Smooth muscle cell of the brain vasculature (primary cell): ENCODE results near the gene PSD2.

Experiments used
- DNase-seq: peaks from one replicate; pipeline ENCODE4 v3.0.0-alpha.2; 2012; ENCODE audit warnings: low read depth, low spot score

The PSD2 gene

GRCh38 chr5:139763280-139763929 lies 32.2 kb upstream of the PSD2 start:
- DNase-seq = no peak

GRCh38 chr5:139763930-139764791 lies 31.4 kb upstream of the PSD2 start:
- DNase-seq = no peak

- no peak for DNase-seq
These were observed 30.7 kb upstream of the PSD2 start for GRCh38 chr5:139764886-139765408.

DNA sequence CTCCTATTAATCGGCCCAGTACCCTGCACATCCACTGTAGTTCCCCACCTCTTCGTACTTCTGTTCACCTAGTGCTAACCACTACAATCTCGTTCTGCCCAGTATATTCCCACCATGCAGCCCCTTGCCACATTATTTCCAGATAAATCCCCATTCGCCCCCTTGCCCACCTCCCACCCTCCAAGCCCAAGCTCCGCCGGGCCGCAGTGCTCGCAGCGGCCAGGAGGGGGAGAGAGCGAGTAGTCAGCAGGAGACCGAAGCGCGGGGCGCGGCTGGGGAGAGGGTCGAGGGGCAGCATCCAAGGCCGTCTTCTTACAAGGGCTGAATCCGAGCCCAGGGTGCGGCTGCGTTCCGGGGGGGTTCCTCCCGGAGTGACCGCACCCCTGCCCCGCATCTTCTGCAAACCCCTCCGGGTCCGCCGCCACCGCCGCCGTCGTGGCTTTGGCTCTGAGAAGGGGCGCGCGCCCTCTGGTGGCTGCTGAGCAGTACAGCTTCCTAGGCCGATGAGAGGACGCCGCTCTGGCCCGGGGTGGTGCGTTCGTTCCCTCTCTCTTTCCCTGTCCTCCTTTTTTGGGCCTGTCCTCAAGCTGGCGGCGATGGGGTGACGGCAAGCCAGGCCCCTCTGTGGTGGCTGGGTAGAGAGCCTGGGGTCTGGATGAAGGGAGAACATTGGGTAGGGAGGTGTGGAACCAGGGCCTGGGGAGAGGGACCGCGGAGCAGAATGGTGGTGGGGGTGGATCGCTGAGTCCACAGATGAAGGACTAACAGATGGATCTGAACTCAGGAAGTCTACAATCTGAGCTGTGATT lies 30.0 kb upstream of the PSD2 start:
- peak; percentile 47 for DNase-seq

DNA sequence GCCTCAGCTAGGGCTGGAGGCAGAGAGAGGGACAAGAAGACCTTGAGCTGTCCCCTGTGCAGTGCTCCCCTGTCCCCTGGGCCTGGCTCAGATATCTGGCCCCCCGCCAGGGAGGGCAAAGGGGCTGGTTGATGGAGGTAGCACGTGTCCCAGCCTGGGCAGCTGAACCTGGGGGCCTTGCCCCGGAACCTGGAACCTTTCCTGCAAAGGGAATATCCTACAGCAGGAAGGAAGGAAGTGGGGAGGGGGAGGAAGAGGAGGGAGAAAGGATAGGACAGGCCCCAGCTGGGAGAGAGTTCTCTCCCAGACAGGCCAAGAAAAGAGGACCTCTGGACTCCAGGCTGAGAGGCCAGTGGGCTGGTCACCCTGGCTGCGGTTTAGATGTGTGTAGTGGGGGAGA lies 27.6 kb upstream of the PSD2 start:
- DNase-seq = no peak

GRCh38 chr5:139768807-139769465 lies 26.7 kb upstream of the PSD2 start:
- no peak for DNase-seq

DNA sequence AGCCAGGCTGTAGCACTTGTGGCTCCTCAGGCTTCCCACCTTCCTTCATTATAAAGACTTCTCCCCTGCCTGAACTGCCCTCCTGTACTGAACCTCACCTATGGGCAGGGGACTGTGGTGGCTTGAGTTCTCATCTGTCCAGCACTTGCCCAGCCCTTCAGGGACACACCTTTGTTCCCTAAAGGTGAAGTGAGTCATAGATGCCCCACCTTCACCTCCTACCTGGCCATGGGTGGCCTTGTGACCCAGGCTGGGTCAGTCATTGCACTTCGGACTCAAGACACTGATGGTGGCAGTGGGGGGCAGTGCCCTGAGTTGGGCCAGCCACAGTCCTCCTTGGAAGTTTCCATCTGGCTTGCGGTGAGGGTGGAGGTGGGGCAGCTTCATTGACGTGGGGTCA lies 26.1 kb upstream of the PSD2 start:
- DNase-seq = no peak

- DNase-seq = no peak
These were observed 24.9 kb upstream of the PSD2 start for GRCh38 chr5:139770722-139771121.

GRCh38 chr5:139772089-139772791 lies 23.4 kb upstream of the PSD2 start:
- no peak for DNase-seq

- no peak for DNase-seq
These were observed 22.5 kb upstream of the PSD2 start for GRCh38 chr5:139772927-139773690.

DNA sequence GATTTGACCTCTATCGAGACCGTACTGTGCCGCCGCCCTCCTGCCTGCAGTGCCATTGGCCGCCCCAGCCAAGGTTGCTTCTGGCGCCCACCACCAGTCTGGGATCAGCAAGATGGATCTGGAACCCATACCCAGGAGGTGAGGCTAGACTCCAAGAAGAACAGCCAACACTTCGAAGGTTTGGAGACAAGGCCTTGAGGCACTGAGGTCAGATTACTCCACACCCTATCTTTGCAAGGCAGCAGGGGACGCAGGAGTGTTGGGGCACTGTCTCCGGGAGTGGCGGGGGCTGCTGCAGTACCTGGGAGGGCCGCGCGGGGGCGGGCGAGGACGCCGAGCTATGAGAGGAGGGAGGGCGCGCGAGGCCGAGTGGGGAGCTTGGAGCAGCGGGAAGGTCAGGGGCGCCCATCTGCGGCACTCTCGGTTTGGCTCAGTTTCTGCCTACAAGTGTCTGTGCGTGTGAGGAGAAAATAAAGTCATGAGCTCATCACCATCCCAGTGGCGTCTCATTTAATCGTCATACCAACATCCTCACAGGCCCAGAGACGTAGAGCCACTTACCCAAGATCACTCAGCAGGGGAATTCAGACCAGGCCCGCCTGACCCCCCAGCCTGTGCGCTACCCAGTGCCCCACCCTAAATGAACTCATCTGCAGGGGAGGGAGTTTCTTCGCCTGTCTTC lies 20.5 kb upstream of the PSD2 start:
- no peak for DNase-seq

DNA sequence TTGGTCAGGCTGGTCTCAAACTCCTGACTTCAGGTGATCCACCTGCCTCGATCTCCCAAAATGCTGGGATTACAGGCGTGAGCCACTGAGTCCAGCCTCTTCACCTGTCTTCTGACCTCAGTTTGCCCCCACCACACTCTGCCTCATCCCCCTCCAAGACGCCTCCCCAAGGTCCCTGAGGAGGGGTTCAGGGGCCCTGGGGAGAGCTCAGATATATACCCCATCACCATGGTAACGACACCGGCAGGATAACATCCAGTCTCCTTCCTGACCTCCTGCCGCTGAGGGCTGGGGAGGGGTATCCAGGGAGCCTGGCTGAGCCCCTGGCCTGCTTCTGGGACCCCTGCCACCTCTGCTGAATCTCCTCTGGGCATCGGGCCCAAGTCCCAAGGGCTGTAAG lies 19.7 kb upstream of the PSD2 start:
- DNase-seq = no peak

GRCh38 chr5:139776861-139777260 lies 18.7 kb upstream of the PSD2 start:
- DNase-seq = no peak

- no peak for DNase-seq
These were observed 12.1 kb upstream of the PSD2 start for GRCh38 chr5:139783436-139783965.

- DNase-seq = no peak
These were observed 11.1 kb upstream of the PSD2 start for GRCh38 chr5:139784488-139784887.

DNA sequence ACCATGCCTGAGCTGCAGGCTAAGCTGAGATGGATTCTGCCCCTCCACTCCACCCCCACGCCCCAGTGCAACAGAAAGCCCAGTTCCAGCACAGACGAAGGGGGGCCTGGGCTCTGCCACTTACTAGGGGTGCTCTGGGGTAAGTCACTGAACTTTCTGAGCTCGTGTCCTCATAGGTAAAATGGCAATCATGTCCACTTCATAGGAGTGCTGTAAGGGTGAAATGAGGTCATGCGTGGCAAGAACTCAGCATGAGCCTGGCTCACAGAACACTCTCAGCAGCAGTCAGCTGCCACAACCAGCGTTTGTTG lies 8.4 kb upstream of the PSD2 start:
- DNase-seq = no peak

DNA sequence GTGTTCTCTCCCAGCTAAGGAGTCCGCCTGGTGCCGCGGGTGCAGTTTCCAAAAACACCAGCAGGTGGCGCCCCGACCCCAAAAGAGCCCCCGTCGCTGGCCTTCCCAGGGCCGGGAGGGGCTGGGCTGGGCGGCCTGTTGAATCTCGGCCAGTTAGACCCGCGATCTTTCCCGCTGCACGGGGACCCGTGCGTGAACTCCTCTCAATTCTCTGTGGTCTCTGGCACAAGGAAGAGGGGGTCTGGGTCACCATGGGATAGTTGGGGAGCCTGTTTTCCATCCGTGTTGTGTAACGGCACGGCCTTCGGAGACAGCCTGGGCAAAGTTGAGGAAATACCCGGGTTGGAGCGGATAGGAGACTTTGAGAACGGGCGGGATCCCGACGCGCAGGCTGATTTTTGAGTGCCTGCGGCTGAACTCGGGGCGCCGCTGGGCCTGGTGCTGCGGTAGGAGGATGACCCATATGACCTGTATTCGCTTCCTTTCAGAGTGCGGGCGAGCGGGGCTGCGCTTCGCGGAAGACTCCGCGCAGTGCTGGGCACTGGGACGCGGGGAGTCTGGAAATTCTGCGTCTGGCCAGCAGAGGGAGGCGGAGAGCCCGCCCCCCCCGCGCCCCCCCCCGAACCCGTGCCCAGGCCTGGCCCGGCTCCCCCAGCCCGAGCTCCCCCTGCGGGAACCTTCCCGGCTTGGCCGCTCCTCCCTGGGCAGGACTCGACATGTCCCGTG lies 7.9 kb upstream of the PSD2 start:
- peak; percentile 59 for DNase-seq

- DNase-seq = no peak
These were observed 7.2 kb upstream of the PSD2 start for GRCh38 chr5:139788294-139788910.
